Measurements from ENCODE around the gene EFNA5.

Gene EFNA5

GRCh38 chr5:107532169-107532878 is 138.4 kb downstream of the EFNA5 start:
- DNase-seq (ENCODE audit: low read depth, low spot score), result no peak
- H3K27ac ChIP-seq, result no peak overlapping the region

- no peak overlapping the region for H3K27ac ChIP-seq
- DNase-seq (ENCODE audit: low read depth, low spot score), result no peak
Observed at GRCh38 chr5:107531308-107531707, 139.4 kb downstream of the EFNA5 start.

- DNase-seq (ENCODE audit: low read depth, low spot score), result no peak
- no peak overlapping the region for H3K27ac ChIP-seq
Observed at GRCh38 chr5:107529618-107530017, 141.1 kb downstream of the EFNA5 start.

GRCh38 chr5:107526270-107526937 is 144.3 kb downstream of the EFNA5 start:
- no peak for DNase-seq (ENCODE audit: low read depth, low spot score)
- no peak overlapping the region for H3K27ac ChIP-seq

GRCh38 chr5:107524111-107524510 is 146.6 kb downstream of the EFNA5 start:
- no peak for DNase-seq (ENCODE audit: low read depth, low spot score)
- H3K27ac ChIP-seq, result peak overlapping the region; percentile 28

- no peak overlapping the region for H3K27ac ChIP-seq
- DNase-seq (ENCODE audit: low read depth, low spot score), result no peak
Observed at GRCh38 chr5:107523029-107523680, 147.6 kb downstream of the EFNA5 start.

- H3K27ac ChIP-seq, result no peak overlapping the region
- DNase-seq (ENCODE audit: low read depth, low spot score), result no peak
Observed at GRCh38 chr5:107522456-107522855, 148.3 kb downstream of the EFNA5 start.

- DNase-seq (ENCODE audit: low read depth, low spot score), result peak; percentile 49
- H3K27ac ChIP-seq, result peak overlapping the region; percentile 36
Observed at GRCh38 chr5:107519900-107520354, 150.8 kb downstream of the EFNA5 start.

- H3K27ac ChIP-seq, result no peak overlapping the region
- DNase-seq (ENCODE audit: low read depth, low spot score), result no peak
Observed at GRCh38 chr5:107518616-107519015, 152.1 kb downstream of the EFNA5 start.

- no peak for DNase-seq (ENCODE audit: low read depth, low spot score)
- H3K27ac ChIP-seq, result no peak overlapping the region
Observed at GRCh38 chr5:107518190-107518589, 152.5 kb downstream of the EFNA5 start.

- no peak overlapping the region for H3K27ac ChIP-seq
- no peak for DNase-seq (ENCODE audit: low read depth, low spot score)
Observed at GRCh38 chr5:107517185-107518033, 153.3 kb downstream of the EFNA5 start.

GRCh38 chr5:107516452-107517184 is 154.1 kb downstream of the EFNA5 start:
- no peak overlapping the region for H3K27ac ChIP-seq
- no peak for DNase-seq (ENCODE audit: low read depth, low spot score)

GRCh38 chr5:107515521-107516080 is 155.1 kb downstream of the EFNA5 start:
- no peak overlapping the region for H3K27ac ChIP-seq
- DNase-seq (ENCODE audit: low read depth, low spot score), result no peak

GRCh38 chr5:107514305-107514704 is 156.4 kb downstream of the EFNA5 start:
- H3K27ac ChIP-seq, result no peak overlapping the region
- no peak for DNase-seq (ENCODE audit: low read depth, low spot score)

- no peak for DNase-seq (ENCODE audit: low read depth, low spot score)
- H3K27ac ChIP-seq, result no peak overlapping the region
Observed at GRCh38 chr5:107513337-107514085, 157.2 kb downstream of the EFNA5 start.

GRCh38 chr5:107512029-107512428 is 158.7 kb downstream of the EFNA5 start:
- DNase-seq (ENCODE audit: low read depth, low spot score), result no peak
- H3K27ac ChIP-seq, result no peak overlapping the region

GRCh38 chr5:107510125-107510524 is 160.6 kb downstream of the EFNA5 start:
- H3K27ac ChIP-seq, result no peak overlapping the region
- DNase-seq (ENCODE audit: low read depth, low spot score), result no peak

- no peak for DNase-seq (ENCODE audit: low read depth, low spot score)
Observed at GRCh38 chr5:107508097-107508496, 162.6 kb downstream of the EFNA5 start.

More at GRCh38 chr5:107508097-107508496, 162.6 kb downstream of the EFNA5 start:
- no peak overlapping the region for H3K27ac ChIP-seq

All from epithelial cell of prostate (primary cell).